Activated CD4-positive, alpha-beta T cell treated with anti-CD3 and anti-CD28 coated beads for 4 hours (primary cell): Measurements from ENCODE around the gene SOS2.
"Not testable (repeated sequence)": the region's sequence is repeated elsewhere in the genome, so short reads cannot be mapped to it uniquely, and the experiment has no call there.

ENCODE experiments used
- DNase-seq, 2 donors: peaks; one replicate each; pipeline ENCODE4 v3.0.0-alpha.2; 2020

Gene SOS2

GRCh38 chr14:50225067-50225973 lies 6.1 kb downstream of the SOS2 start:
- DNase-seq = no peak

- DNase-seq = no peak
Measured at GRCh38 chr14:50222055-50222613, 9.2 kb downstream of the SOS2 start.

GRCh38 chr14:50218501-50218900 lies 12.9 kb downstream of the SOS2 start:
- DNase-seq = no peak

DNA sequence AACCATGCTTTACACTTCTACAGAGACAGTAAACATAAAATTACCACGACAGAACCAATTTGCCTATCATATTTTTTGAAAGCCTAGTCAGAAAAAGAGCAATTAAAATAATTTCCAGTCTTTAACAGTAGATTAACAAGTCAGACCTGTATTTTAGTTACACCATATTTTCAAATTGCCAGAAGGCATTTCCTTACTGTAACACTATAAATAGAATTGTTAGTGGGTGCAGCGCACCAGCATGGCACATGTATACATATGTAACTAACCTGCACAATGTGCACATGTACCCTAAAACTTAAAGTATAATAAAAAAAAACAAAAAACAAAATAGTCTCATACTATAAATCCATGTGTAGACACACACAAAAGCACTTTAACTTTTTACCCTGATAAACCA lies 16.0 kb downstream of the SOS2 start:
- DNase-seq = no peak

DNA sequence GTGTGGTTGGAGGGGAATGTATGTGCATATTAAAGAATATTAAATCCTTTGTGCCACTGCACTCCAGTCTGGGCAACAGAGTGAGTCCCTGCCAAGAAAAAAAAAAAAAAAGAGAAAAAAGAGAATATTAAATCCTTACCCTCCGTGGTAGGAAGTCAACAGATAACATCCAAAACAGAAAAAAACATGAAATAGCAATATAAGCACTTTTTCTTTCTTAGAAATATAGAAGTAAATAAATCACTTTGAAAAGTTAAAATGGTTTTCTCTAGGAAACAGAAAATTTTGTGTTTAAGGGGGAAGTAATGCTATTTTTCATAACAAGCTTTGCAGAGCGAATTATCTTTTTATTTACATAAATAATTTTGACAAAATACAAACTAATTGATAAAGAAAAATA lies 17.6 kb downstream of the SOS2 start:
- no peak for DNase-seq

DNA sequence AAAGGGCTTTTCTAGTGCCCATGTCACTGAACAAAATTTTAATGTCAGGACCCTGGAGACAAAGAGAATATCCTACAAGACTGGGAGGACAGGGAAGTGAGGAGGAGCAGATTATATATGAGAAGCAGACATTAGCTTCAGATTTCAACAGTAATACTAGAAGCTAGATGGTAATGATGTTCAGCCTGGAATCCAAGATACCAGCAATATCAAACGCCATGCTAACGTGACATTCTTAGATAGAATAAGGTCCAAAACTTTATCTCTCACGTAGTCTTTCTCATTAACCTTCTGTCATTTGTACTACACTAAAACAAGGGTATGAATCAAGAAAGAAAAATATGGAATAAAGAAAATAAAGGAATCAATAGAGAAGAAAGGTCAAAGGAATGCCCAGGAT lies 18.7 kb downstream of the SOS2 start:
- DNase-seq = no peak

- no peak for DNase-seq
Measured at GRCh38 chr14:50210074-50210473, 21.3 kb downstream of the SOS2 start.

DNA sequence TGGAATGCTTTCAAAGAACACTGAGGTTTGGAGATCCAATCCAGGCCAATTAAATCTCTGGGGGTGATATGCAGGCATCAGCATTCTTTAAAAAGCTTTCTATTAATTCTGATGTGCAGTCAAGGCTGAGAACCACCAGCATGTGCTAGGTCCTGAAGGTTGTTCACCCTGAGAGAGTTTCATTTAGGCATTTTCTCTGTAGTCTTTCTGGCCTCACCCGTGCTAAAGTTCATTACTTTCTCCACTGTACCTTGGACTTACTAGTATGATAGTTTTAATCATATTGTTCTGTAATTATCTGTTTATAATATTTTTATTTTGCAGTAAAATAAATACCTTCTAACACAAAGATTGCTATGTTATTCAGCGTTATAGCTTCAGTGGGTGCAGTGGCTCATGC lies 32.9 kb downstream of the SOS2 start:
- DNase-seq = no peak

DNA sequence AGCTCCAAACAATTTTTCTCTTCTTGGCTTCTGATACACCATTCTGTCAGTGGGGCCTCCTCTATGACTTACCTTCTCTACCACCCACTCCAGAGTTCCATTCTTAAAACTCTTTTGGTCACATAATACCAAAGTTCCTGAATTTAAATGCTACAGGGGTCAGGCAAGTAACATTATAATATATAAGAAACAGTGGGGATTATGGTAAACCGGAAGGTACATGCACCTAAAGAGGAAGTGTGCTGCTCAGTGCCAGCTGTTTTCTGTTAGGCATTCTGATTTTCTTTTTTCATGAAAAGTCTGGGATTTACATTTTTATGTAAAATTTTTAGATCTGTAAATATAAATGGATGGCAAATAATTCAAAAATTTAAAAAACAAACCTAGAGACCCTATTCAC lies 39.9 kb downstream of the SOS2 start:
- no peak for DNase-seq

GRCh38 chr14:50186107-50186506 lies 45.3 kb downstream of the SOS2 start:
- DNase-seq = no peak

- no peak for DNase-seq
Measured at GRCh38 chr14:50173891-50174290, 57.5 kb downstream of the SOS2 start.

- DNase-seq = no peak
Measured at GRCh38 chr14:50171895-50172294, 59.5 kb downstream of the SOS2 start.

- not testable (repeated sequence) for DNase-seq
Measured at GRCh38 chr14:50167381-50167780, 64.0 kb downstream of the SOS2 start.

GRCh38 chr14:50156111-50156510 lies 75.3 kb downstream of the SOS2 start:
- DNase-seq = no peak

GRCh38 chr14:50148799-50149198 lies 82.6 kb downstream of the SOS2 start:
- no peak for DNase-seq

DNA sequence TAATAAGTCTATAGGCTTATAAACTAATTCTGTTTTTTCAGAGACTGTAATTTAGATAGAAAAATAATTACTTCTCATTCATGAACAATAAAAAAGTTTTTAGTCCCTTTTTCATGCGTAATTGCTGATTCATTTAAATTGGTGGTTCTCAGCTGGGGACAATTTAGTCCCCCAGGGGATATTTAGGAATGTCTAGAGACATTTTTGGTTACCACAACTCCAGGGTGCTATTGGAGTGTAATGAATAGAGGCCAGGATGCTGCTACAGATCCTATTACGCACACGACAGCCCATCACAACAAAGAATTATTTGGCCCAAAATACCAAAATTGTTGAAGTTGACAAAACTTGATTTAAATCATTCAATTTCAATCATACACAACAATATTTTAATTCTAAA lies 92.2 kb downstream of the SOS2 start:
- no peak for DNase-seq

GRCh38 chr14:50127802-50128201 lies 103.6 kb downstream of the SOS2 start:
- no peak for DNase-seq

DNA sequence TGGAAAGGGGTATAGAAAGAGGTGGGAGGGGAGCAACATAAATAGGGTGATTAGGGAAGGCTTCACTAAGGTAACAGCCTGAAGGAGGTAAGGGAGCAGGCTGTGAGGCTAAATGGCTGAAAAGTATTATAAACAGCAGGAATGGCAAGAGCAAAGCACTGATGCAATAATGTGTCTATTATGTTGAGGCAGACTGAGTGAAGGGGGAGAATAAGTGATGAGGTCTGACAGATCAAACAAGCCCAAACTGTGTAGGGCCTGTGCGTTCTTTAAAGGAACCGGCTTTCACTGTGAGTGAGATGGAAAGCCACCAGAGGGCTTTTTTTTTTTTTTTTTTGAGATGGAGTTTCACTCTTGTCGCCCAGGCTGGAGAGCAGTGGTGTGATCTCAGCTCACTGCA lies 108.3 kb downstream of the SOS2 start:
- DNase-seq = no peak

DNA sequence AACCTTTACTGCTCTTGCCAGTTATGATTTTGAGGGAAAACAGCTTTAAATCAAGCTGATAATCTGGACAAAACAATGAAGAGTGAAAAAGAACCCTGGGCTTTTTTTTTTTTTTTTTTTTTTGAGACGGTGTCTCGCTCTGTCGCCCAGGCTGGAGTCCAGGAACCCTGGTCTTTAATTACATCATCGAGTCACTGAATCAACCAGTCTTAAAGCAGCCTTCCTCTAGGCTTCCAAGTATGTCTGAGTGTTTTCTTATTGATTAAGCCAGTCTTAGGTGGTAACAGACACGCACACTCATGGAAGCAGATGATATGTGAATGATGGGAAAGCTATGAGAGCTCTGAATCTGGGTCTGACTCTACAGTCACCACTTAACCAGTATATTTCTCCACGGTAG lies 109.1 kb downstream of the SOS2 start:
- no peak for DNase-seq

- no peak for DNase-seq
Measured at GRCh38 chr14:50121486-50121885, 109.9 kb downstream of the SOS2 start.

GRCh38 chr14:50117456-50117855 lies 113.9 kb downstream of the SOS2 start:
- DNase-seq = no peak

- no peak for DNase-seq
Measured at GRCh38 chr14:50116966-50117365, 114.4 kb downstream of the SOS2 start.

DNA sequence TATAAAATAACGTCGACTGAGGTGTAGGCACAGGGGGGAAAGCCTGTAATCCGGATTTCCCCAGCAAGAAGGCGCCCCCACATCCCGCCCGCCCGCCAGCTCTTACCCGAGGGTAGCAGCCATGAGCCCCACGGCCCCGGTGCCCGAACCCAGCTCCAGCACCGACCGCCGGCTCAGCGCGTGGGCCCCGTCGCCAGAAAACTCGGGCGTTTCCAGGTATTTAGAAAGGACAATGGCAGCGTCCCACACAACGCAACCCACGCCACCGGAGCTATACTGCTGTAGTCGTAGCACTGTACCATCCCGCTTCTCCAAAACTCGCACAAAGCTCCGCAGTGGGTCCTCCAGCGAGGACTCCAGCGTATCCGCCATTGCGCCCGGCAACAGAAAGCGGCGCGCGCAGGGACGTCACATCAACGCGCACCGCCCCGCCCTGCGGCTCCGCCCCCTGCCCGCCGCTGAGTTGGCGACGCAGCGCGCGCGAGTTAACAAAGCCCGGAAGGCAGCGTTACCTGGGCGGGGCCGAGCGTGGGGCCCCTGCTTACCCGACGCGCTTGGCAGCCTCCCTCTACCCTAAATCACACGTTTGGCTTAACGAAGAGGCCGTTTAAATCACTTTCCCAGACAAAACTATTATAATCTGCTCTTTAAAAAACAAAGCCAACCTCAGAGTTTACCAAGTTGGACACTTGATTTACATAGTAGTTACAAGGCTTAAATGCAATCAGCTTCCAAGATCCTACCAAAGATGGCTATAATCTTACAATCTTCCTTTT lies 115.0 kb downstream of the SOS2 start, which contains the start of gene VCPKMT:
TSS of gene VCPKMT (minus strand) at position 392 of the 776 bp plus-strand sequence. CDS start at position 372, 20 bp downstream.
- DNase-seq = peak; percentile 96 to 97
